Breast epithelium (tissue), 3 donors: ENCODE data around the gene TMEM201.

Experiments
- CTCF ChIP-seq, 3 donors: fragments of 450-650 bp; IDR thresholded peaks; one replicate each; pipeline ENCODE4 v1.5.1; 2016 to 2017; ENCODE audit warnings: antibody characterized with exemption in 3 of 3, mild to moderate bottlenecking in 3 of 3, moderate library complexity in 3 of 3
- POLR2A ChIP-seq: fragments of 450-650 bp; IDR thresholded peaks from one replicate; pipeline ENCODE4 v1.6.1; 2016; ENCODE audit warnings: antibody characterized with exemption, mild to moderate bottlenecking, moderate library complexity

- TF ChIP-seq CTCF (IDR thresholded peaks at IDR 0.05): no peak
- TF ChIP-seq POLR2A: no peak
These were observed 11.0 kb downstream of the TMEM201 start for GRCh38 chr1:9599741-9600140.
